Measurements from ENCODE around the gene ZP2.
"Not testable (repeated sequence)": the region's sequence is repeated elsewhere in the genome, so short reads cannot be mapped to it uniquely, and the experiment has no call there.

Gene ZP2

GRCh38 chr16:21172650-21173049 lies 38.7 kb downstream of the ZP2 start:
- DNase-seq (ENCODE audit: low read depth in 2 of 2), result no peak

- DNase-seq (ENCODE audit: low read depth in 2 of 2), result not testable (repeated sequence)
Observed at GRCh38 chr16:21170116-21170515, 41.3 kb downstream of the ZP2 start.

- DNase-seq (ENCODE audit: low read depth in 2 of 2), result no peak
Observed at GRCh38 chr16:21169249-21169981, 42.0 kb downstream of the ZP2 start.

- DNase-seq (ENCODE audit: low read depth in 2 of 2), result no peak
Observed at GRCh38 chr16:21167929-21168602, 43.3 kb downstream of the ZP2 start.

- no peak for DNase-seq (ENCODE audit: low read depth in 2 of 2)
Observed at GRCh38 chr16:21167360-21167759, 44.0 kb downstream of the ZP2 start.

- DNase-seq (ENCODE audit: low read depth in 2 of 2), result no peak
Observed at GRCh38 chr16:21166561-21166961, 44.8 kb downstream of the ZP2 start.

- DNase-seq (ENCODE audit: low read depth in 2 of 2), result no peak
Observed at GRCh38 chr16:21164521-21165168, 46.7 kb downstream of the ZP2 start.

- DNase-seq (ENCODE audit: low read depth in 2 of 2), result no peak
Observed at GRCh38 chr16:21163576-21163975, 47.8 kb downstream of the ZP2 start.

GRCh38 chr16:21162661-21163151 lies 48.7 kb downstream of the ZP2 start:
- no peak for DNase-seq (ENCODE audit: low read depth in 2 of 2)

GRCh38 chr16:21161211-21161610 lies 50.2 kb downstream of the ZP2 start:
- DNase-seq (ENCODE audit: low read depth in 2 of 2), result no peak

GRCh38 chr16:21160276-21160675 lies 51.1 kb downstream of the ZP2 start:
- no peak for DNase-seq (ENCODE audit: low read depth in 2 of 2)

GRCh38 chr16:21159281-21159951 lies 52.0 kb downstream of the ZP2 start:
- no peak for DNase-seq (ENCODE audit: low read depth in 2 of 2)

GRCh38 chr16:21158208-21159110 lies 52.9 kb downstream of the ZP2 start, which contains the start of gene LDAF1:
Gene LDAF1 (plus strand): TSS chr16:21158674. CDS start chr16:21161183, 2,509 bp downstream.
- peak; percentile 60 to 77 for DNase-seq (ENCODE audit: low read depth in 2 of 2)

GRCh38 chr16:21157632-21158031 lies 53.7 kb downstream of the ZP2 start:
- no peak for DNase-seq (ENCODE audit: low read depth in 2 of 2)

- no peak for DNase-seq (ENCODE audit: low read depth in 2 of 2)
Observed at GRCh38 chr16:21156767-21157467, 54.5 kb downstream of the ZP2 start.

GRCh38 chr16:21156011-21156410 lies 55.4 kb downstream of the ZP2 start:
- DNase-seq (ENCODE audit: low read depth in 2 of 2), result not testable (repeated sequence)

GRCh38 chr16:21153124-21153729 lies 58.1 kb downstream of the ZP2 start:
- DNase-seq (ENCODE audit: low read depth in 2 of 2), result not testable (repeated sequence)

- not testable (repeated sequence) for DNase-seq (ENCODE audit: low read depth in 2 of 2)
Observed at GRCh38 chr16:21152160-21153030, 59.0 kb downstream of the ZP2 start.
